Fibroblast of gingiva (primary cell): Measurements from ENCODE around the gene CETN1.

Source experiments
- DNase-seq: peaks from one replicate; pipeline ENCODE4 v3.0.0-alpha.2; 2011; ENCODE audit warnings: low read depth

Gene CETN1

GRCh38 chr18:580154-580553 is at the start of gene CETN1:
Gene CETN1, plus strand, starts transcription at chr18:580380. Its CDS starts 29 bp downstream, at chr18:580409.
- DNase-seq: no peak

GRCh38 chr18:532018-532417 is 48.2 kb upstream of the CETN1 start:
- no peak for DNase-seq

- DNase-seq: no peak
Observed at GRCh38 chr18:532632-533031, 47.5 kb upstream of the CETN1 start.

GRCh38 chr18:533995-534601 is 46.1 kb upstream of the CETN1 start:
- DNase-seq: no peak

- DNase-seq: no peak
Observed at GRCh38 chr18:543447-544078, 36.6 kb upstream of the CETN1 start.

- no peak for DNase-seq
Observed at GRCh38 chr18:549967-550366, 30.2 kb upstream of the CETN1 start.

- DNase-seq: no peak
Observed at GRCh38 chr18:551404-552061, 28.6 kb upstream of the CETN1 start.

- no peak for DNase-seq
Observed at GRCh38 chr18:555705-556457, 24.3 kb upstream of the CETN1 start.

- no peak for DNase-seq
Observed at GRCh38 chr18:564708-565561, 15.2 kb upstream of the CETN1 start.

GRCh38 chr18:565562-566061 is 14.6 kb upstream of the CETN1 start:
- no peak for DNase-seq

- DNase-seq: no peak
Observed at GRCh38 chr18:567122-567521, 13.1 kb upstream of the CETN1 start.

GRCh38 chr18:568731-569130 is 11.4 kb upstream of the CETN1 start:
- DNase-seq: no peak

- DNase-seq: no peak
Observed at GRCh38 chr18:570256-570655, 9.9 kb upstream of the CETN1 start.

GRCh38 chr18:570697-571096 is 9.5 kb upstream of the CETN1 start:
- DNase-seq: no peak

GRCh38 chr18:572091-572830 is 7.9 kb upstream of the CETN1 start:
- DNase-seq: no peak

- DNase-seq: no peak
Observed at GRCh38 chr18:572831-573289, 7.3 kb upstream of the CETN1 start.

GRCh38 chr18:573385-573784 is 6.8 kb upstream of the CETN1 start:
- no peak for DNase-seq

GRCh38 chr18:574149-574860 is 5.9 kb upstream of the CETN1 start:
- no peak for DNase-seq

- no peak for DNase-seq
Observed at GRCh38 chr18:574865-575645, 5.1 kb upstream of the CETN1 start.
